GM21423 (cell line): ENCODE results near the gene ISG20L2.

Experiments
- ATAC-seq: cut with Tn5 transposase; IDR thresholded peaks from one replicate; pipeline ENCODE4 v1.9.1; 2021; ENCODE audit warnings: mild to moderate bottlenecking, moderate library complexity; ENCODE audit not compliant: unreplicated experiment

Gene ISG20L2

GRCh38 chr1:156741481-156741983 is 13.0 kb upstream of the ISG20L2 start:
- ATAC-seq: no peak

DNA sequence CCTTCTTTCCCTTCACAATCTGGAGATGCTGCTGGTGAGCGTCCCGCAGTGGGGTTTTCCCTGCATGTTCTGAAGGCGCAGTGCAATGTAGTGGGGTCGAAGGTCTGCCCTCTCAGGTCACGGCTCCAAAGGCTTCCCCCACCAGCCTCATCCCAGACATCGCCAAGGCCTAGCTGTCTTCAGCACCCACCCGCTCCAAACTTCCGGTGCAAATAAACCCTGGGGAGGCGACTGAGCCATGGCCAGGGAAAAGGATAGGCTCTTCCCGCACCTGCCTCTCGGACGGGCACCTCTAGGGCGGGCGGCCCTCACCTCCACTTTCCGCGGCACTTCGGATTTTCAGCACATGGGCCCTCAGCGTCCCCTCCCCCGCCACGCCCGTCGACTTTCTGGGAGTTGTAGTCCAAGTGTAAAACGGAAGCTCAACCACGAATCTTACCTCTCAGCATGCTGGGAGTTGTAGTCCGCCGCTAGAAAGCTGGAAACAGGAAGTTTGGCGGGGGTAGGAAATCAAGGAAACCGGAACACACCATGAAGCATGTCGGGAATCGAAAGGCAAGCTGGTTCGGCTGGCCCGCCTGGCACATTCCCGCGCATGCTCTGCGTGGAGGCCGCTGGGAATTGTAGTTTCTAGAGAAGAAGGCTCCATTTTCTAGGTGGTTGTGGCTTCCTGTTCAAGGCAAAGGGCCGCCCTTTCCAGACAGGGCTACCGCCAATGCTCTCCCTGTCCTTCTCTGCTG is 12.3 kb upstream of the ISG20L2 start, which contains the start of gene MRPL24:
Gene MRPL24, minus strand, starts transcription at position 348 of the 740 bp plus-strand sequence. CDS start 2,384 bp downstream, outside the sequence.
- peak; percentile 79 for ATAC-seq

DNA sequence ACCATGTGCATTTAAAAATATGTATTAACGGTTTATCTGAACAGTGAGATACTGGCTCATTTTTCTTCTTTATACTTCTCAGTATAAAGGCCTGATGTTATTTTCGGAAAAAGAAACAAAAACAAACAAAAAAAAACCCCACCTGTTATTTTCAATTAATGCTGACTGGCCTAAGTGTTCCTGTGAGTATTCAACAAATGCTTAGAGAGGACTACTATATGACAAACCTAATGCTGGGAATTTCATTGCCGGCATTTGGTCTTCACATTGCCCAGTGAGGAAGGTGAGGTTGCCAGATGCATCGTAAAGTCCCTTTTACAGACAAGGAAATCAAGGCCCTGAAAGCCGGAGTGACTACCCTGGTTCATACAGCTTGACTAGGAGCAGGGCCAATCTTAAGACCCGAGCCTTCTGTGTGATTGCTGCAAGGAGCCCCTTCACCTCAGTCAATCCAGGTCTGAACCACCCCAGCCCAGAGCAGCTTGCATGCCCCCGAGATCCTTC is 11.7 kb upstream of the ISG20L2 start:
- ATAC-seq: peak; percentile 6

GRCh38 chr1:156738916-156739315 is 10.3 kb upstream of the ISG20L2 start:
- no peak for ATAC-seq

DNA sequence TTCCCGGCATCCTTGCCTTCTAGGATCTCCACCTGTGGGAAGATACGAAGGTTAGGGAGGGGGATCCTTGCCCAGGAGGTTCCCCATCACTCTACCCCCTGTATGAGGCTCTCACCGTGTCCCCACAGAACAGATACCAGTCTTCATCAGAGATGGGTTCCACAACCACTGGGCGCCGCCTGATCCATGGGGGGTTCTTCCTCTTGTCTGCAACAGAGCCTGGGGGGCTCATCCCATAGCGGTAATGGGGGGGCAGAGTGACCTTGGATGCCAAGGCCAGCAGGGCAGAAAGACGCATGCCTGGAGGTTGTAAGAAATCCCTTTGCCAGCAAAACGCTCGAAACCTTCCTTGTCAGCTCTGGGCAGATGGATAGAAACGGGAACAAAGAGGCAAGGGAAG is 9.8 kb upstream of the ISG20L2 start:
- ATAC-seq: no peak

- ATAC-seq: no peak
Measured at GRCh38 chr1:156733989-156734584, 5.5 kb upstream of the ISG20L2 start.

GRCh38 chr1:156727926-156728598 is 504 bp downstream of the ISG20L2 start, which contains the start of gene METTL25B:
Gene METTL25B, plus strand, starts transcription at chr1:156728469. Its CDS starts 636 bp downstream, at chr1:156729105.
- ATAC-seq: peak; percentile 48

DNA sequence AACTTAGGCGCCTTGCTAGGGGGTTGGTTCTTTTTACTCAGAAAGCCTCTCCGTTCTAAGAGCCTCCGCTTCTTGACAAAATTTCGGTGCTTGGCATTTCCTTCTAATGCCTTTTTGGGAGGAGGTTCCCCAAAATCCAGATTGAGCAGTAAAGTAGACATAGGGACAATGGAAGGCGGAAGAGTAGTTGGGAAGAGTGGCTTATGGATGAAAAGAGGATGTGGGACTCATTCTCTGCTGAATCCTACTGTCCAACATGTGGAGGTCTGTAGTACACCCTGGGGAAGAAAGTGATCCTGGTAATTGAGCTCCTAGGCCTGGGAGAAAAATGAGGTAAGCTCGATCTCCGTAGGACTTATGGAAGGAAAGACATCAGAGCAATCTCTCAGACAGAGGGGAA is 1.1 kb downstream of the ISG20L2 start:
- ATAC-seq: no peak

- ATAC-seq: no peak
Measured at GRCh38 chr1:156726549-156727226, 1.9 kb downstream of the ISG20L2 start.

DNA sequence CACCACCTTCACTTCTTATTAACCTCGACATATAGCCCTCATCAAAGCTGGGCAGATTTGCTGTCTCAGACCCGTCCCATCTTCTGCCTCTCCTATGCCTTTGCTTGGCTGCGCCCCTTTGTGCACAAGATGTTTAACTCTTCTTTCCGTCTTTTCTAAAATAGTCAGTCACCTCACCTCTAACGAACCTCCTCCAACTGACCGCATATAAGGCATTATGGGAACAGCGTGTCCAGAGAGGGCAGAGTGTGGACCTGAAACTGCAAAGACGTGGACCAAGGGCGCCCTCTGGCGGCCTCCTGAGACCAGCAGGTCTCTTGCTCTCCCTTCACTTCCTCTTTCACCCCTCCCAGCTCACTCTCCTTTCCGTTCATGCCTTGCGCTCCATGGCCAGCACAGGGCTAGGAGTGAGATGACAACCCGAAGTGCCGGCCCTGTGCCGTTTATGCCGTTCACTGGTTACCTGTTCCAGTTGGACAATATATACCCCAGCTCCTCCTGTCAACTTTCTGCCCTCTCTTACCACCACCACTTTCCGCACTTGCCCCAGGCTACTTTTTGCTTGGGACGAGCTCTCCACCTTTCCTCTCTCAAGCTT is 2.8 kb downstream of the ISG20L2 start:
- ATAC-seq: no peak

GRCh38 chr1:156721535-156721934 is 7.0 kb downstream of the ISG20L2 start:
- no peak for ATAC-seq

DNA sequence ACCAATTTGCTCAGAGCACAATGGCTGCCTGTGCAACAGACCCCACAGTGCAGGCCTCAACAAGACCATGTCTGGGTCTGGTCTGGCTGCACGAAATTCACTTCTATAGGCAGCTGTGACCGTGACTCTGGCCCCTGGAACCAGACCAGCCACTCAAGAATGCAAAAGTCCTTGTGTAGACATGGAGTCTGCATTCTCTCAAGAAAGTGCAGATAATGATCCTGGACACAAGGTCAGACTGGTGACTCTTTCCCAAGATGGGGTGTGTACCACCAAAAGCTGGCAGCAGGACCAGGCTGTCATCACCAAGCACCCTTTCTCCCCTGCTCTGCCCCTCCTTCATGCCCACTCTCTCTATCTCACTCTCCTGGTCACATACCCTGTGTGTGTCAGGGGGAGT is 7.4 kb downstream of the ISG20L2 start:
- ATAC-seq: no peak

DNA sequence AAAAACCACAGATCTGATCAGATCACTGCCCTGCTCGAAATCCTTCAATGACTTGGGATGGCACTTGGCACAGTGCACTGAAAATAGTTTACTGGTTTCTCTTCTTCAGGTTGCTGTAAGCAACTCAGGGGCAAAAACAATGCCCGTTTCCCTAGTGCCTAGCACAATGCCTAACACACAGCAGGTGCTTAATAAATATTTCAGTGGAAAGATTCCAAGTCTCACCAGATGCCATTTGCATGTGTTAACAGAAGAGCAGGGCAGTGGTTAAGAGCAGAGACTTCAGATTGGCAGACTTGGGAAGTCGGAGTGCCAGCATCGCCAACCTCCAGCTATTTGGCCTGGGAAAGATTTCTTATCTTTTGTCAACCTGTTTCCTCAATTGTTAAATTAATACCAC is 11.2 kb downstream of the ISG20L2 start:
- no peak for ATAC-seq

DNA sequence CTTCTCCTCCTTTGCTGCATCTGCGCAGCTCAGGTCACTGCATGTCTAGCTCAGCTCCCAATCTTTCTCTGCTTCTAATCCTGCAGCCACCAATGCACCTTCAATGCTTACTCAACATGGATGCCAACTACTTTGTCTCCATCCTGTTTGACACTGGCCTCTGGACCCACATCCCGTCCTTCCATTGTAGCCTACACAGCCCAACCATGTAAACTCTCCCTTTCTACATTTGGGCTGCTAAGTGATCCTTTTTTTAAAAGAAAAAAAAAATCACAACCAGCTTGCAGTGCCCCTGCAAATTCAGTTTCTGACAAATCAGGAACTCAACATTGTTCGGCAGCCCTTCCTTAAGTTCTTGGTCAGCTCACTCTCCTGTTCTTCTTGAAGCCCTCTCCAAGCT is 13.7 kb downstream of the ISG20L2 start:
- no peak for ATAC-seq

DNA sequence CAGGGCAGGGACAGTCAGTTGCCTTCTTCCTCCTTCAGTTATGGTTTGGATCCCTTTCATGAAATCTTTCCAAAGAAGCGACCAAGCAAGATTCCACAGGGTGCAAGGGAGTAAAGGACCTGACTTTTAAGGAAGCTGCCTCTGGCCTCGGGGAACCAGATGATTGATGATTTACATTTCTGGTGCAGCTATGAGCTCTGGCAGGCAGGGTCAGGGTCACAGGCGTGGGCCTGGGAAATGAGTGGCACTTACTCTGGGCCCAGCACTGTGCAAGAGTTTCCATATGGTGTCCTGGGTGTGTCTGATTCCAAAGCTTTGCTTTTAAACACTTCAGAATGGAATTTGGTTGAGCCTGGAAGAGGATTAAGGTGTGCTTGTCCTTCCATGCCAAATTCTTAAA is 15.9 kb downstream of the ISG20L2 start:
- ATAC-seq: no peak

DNA sequence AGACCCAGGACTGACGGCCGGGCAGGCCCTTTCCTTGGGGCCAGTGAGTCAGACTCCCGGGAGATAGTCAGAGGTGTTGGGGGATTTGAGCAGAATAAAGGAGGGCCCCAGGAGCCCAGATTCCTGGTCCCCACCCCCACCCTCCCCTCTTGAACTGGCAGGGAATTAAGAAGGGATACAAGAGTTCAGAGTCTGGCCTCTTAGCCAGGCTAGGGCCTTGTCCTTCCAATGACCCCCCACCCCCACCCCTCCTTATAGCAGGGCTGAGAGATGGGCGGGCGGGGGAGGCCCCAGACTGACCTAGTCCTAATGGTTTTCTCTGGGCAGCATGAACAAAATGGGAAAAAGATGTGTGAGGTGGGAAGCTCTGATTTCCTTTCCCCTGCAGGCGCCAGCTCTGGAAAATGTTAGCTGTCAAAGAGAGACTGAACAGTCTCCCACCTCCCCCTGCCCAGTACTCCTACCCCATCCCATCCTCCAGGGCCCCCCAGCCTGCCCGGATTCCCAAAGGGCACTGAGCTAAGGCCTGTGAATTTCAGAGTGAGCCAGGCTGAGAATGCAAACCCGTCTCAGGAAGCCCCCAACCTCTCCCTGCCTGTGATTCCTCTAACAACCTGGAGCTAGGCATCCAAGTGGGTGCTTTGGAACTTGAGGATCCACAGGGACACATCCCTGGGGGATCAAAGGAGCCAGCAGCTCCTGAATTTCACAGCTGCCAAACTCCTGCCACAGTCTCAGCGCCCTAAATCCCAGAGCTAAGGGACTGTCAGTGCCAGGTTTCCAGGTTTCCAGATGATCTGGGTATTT is 17.4 kb downstream of the ISG20L2 start:
- ATAC-seq: no peak

DNA sequence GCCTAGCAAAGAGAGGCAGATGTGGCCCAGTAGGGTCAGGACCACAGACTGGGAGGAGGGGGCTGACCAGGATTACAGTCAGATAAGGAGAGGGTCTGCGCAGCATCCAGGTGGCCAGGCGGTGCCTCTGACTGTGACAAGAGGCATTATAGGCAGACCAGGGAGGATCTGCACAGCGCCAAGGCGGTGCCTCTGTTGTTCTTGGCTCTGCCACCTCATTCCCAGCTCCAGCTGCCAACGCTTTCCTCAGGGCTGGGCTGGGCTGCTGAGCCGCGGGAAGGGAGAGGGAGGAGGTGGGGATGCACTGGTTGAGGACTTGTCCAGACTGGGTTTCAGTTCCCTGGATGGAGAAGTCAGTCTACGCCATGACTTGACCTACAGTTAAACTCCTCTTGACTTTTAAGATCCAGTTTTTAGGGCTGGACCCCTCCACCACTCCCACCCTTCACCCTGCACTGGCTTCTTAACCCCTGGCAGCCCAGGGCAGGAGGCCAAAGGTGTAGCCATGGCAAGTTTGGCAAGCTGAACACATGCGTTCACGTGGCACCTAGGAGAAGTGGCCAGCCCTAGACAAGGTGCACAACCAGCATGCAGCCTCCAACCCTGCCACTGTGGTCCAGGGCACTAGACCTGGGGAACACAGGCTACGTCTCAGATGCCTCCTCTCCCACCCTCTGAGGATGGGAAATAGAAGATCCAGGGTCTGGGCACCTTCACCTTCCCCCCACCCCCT is 18.6 kb downstream of the ISG20L2 start:
- ATAC-seq: no peak

- ATAC-seq: no peak
Measured at GRCh38 chr1:156709031-156709430, 19.5 kb downstream of the ISG20L2 start.

GRCh38 chr1:156708218-156708661 is 20.3 kb downstream of the ISG20L2 start:
- no peak for ATAC-seq
